BJ (cell line): ENCODE data around the gene BCAR1. TPM values are rescaled to one million over a fixed set of nuclear protein-coding genes. Genes with fewer than 3 reads are reported as not detected.

ENCODE experiments used
- CTCF ChIA-PET: fragments of 350-600 bp; formaldehyde crosslinking; extraction: SDS; loops from one replicate; lab custom pipeline; 2021; ENCODE audit warnings: antibody characterized with exemption, inconsistent platforms; lab: Yijun Ruan, JAX
- POLR2A ChIA-PET: fragments of 300-600 bp; sonication (Branson Sonifier 250); formaldehyde crosslinking; extraction: SDS; loops from one replicate; lab custom pipeline; 2021; ENCODE audit warnings: antibody characterized with exemption; lab: Charles Lee
- DNase-seq: peaks from one replicate; pipeline ENCODE4 v3.0.0-alpha.2; 2011; ENCODE audit warnings: low read depth
- H3K27me3 ChIP-seq: 2 replicates; pipeline ENCODE4 v1.6.0; 2011; ENCODE audit warnings: low read length; ENCODE audit not compliant: control insufficient read depth, insufficient read depth
- H3K36me3 ChIP-seq: 2 replicates; pipeline ENCODE4 v1.5.1; 2011; ENCODE audit warnings: low read length; ENCODE audit not compliant: control insufficient read depth, insufficient read depth
- H3K4me3 ChIP-seq: 2 replicates; pipeline ENCODE4 v1.5.1; 2011; ENCODE audit warnings: low read depth, mild to moderate bottlenecking, control low read depth, low read length
- CTCF ChIP-seq: IDR thresholded peaks from 2 replicates; pipeline ENCODE4 v1.5.1; 2011; ENCODE audit warnings: low read depth, mild to moderate bottlenecking, control low read depth, inconsistent platforms, low read length, moderate library complexity; ENCODE audit not compliant: insufficient read depth
- polyA plus RNA-seq: library from polyadenylated mRNA; depleted of rRNA; stranded (reverse); fragments of >200 nt; gene quantifications from 2 replicates; pipeline ENCODE4 v1.2.3, GENCODE V29; 2011

Gene BCAR1
- polyA plus RNA-seq, 1 experiment: 57.3 TPM

GRCh38 chr16:75293173-75293572, 41.7 kb upstream of the BCAR1 start:
- Histone ChIP-seq H3K36me3 (peaks cover 3% of the 10 kb centered on the region), H3K4me3 (no peak overlapping the region), H3K27me3 (no peaks in the 10 kb centered on the region)
- POLR2A ChIA-PET: no interaction called here
- CTCF ChIA-PET: interaction anchor here (0.6 to 1.9 kb wide), 5 partner anchors 14 to 94 kb away, joined by 3 to 8 read pairs (median 5); no protein-coding TSS in a partner anchor
- no peak for TF ChIP-seq CTCF
- no peak for DNase-seq

- no peak for DNase-seq
- ChIA-PET POLR2A (no interaction called here), CTCF (interaction anchor here (0.9 to 1.9 kb wide), 5 partner anchors 10 to 94 kb away, joined by 3 to 8 read pairs (median 5); no protein-coding TSS in a partner anchor)
- peaks cover 3% of the 10 kb centered on the region for H3K36me3 ChIP-seq
- no peaks in the 10 kb centered on the region for H3K27me3 ChIP-seq
- no peak overlapping the region for H3K4me3 ChIP-seq
- TF ChIP-seq CTCF: no peak
Measured at GRCh38 chr16:75292691-75293090, 41.3 kb upstream of the BCAR1 start.

- no peaks in the 10 kb centered on the region for H3K27me3 ChIP-seq
- POLR2A ChIA-PET: interaction anchor here (0.6 kb wide), 1 partner anchor 13 kb away, joined by 3 read pairs; no protein-coding TSS in a partner anchor
- no peak overlapping the region for H3K4me3 ChIP-seq
- CTCF ChIA-PET: interaction anchor here (1.2 kb wide), 1 partner anchor 101 kb away, joined by 3 read pairs; no protein-coding TSS in a partner anchor
- no peak for TF ChIP-seq CTCF
- no peak for DNase-seq
- H3K36me3 ChIP-seq: peaks cover 3% of the 10 kb centered on the region
Measured at GRCh38 chr16:75289189-75289588, 37.8 kb upstream of the BCAR1 start.

GRCh38 chr16:75288596-75289120, 37.2 kb upstream of the BCAR1 start:
- no peak for TF ChIP-seq CTCF
- CTCF ChIA-PET: interaction anchor here (1.2 kb wide), 1 partner anchor 102 kb away, joined by 3 read pairs; no protein-coding TSS in a partner anchor
- Histone ChIP-seq H3K27me3 (no peaks in the 10 kb centered on the region), H3K36me3 (peaks cover 3% of the 10 kb centered on the region), H3K4me3 (no peak overlapping the region)
- DNase-seq: no peak
- POLR2A ChIA-PET: no interaction called here

GRCh38 chr16:75288181-75288580, 36.8 kb upstream of the BCAR1 start:
- ChIA-PET CTCF (no interaction called here), POLR2A (no interaction called here)
- H3K36me3 ChIP-seq: peaks cover 3% of the 10 kb centered on the region
- no peak for DNase-seq
- H3K27me3 ChIP-seq: no peaks in the 10 kb centered on the region
- no peak overlapping the region for H3K4me3 ChIP-seq
- no peak for TF ChIP-seq CTCF
